MM.1S (cell line): ENCODE results near the gene SLC25A19.

ENCODE experiments used
- DNase-seq: peaks from one replicate; pipeline ENCODE4 v3.0.0-alpha.2; 2015
- H2AFZ ChIP-seq: fragments of 300-600 bp; sonication (generic); 2 replicates; pipeline ENCODE4 v1.6.0; 2016; ENCODE audit warnings: antibody characterized with exemption, low read length
- H3F3A ChIP-seq: fragments of 300-600 bp; sonication (generic); 2 replicates; pipeline ENCODE4 v1.6.1; 2016; ENCODE audit warnings: mild to moderate bottlenecking, antibody characterized with exemption, low read length, moderate library complexity, mixed read lengths; ENCODE audit not compliant: insufficient read depth
- H3K27ac ChIP-seq: fragments of 300-600 bp; sonication (generic); 2 replicates; pipeline ENCODE4 v1.5.1; 2016; ENCODE audit warnings: mild to moderate bottlenecking, low read length
- H3K27me3 ChIP-seq: fragments of 300-600 bp; sonication (generic); replicated peaks from 2 replicates; pipeline ENCODE4 v1.6.0; 2016; ENCODE audit warnings: low read length; ENCODE audit not compliant: insufficient read depth
- H3K36me3 ChIP-seq: fragments of 300-600 bp; sonication (generic); replicated peaks from 2 replicates; pipeline ENCODE4 v1.6.1; 2016; ENCODE audit warnings: mild to moderate bottlenecking, low read length, mixed read lengths; ENCODE audit not compliant: insufficient read depth
- H3K4me1 ChIP-seq: fragments of 300-600 bp; sonication (generic); 2 replicates; pipeline ENCODE4 v1.6.1; 2016; ENCODE audit warnings: low read length, mixed read lengths
- H3K4me2 ChIP-seq: fragments of 300-600 bp; sonication (generic); 2 replicates; pipeline ENCODE4 v1.6.0; 2016; ENCODE audit warnings: low read depth, low read length
- H3K4me3 ChIP-seq: fragments of 300-600 bp; sonication (generic); 2 replicates; pipeline ENCODE4 v1.5.1; 2016; ENCODE audit warnings: low read length, mixed read lengths
- H3K79me2 ChIP-seq: fragments of 300-600 bp; sonication (generic); 2 replicates; pipeline ENCODE4 v1.6.1; 2016; ENCODE audit warnings: mixed run types, low read length, mixed read lengths
- H3K9ac ChIP-seq: fragments of 300-600 bp; sonication (generic); 2 replicates; pipeline ENCODE4 v1.6.1; 2016; ENCODE audit warnings: low read length, mixed read lengths
- H3K9me2 ChIP-seq: fragments of 300-600 bp; sonication (generic); replicated peaks from 2 replicates; pipeline ENCODE4 v1.6.1; 2016; ENCODE audit warnings: mild to moderate bottlenecking, low read length, mixed read lengths; ENCODE audit not compliant: insufficient read depth
- H3K9me3 ChIP-seq: fragments of 300-600 bp; sonication (generic); replicated peaks from 2 replicates; pipeline ENCODE4 v1.6.1; 2016; ENCODE audit warnings: mild to moderate bottlenecking, low read length, mixed read lengths; ENCODE audit not compliant: insufficient read depth
- H4K20me1 ChIP-seq: fragments of 300-600 bp; sonication (generic); 2 replicates; pipeline ENCODE4 v1.6.1; 2016; ENCODE audit warnings: mild to moderate bottlenecking, low read length, moderate library complexity, mixed read lengths; ENCODE audit not compliant: insufficient read depth
- EZH2 ChIP-seq: fragments of 300-600 bp; sonication (generic); optimal IDR thresholded peaks from 2 replicates; pipeline ENCODE3; 2017; ENCODE audit warnings: low read depth, mild to moderate bottlenecking, antibody characterized with exemption, low read length, mixed read lengths
- EZH2phosphoT487 ChIP-seq: fragments of 300-600 bp; sonication (generic); IDR thresholded peaks from 2 replicates; pipeline ENCODE4 v1.6.1; 2018; ENCODE audit warnings: antibody characterized with exemption, low read length
- TF ChIP-seq, protein P1 (sequence below): fragments of 300-600 bp; sonication (generic); IDR thresholded peaks from 2 replicates; pipeline ENCODE4 v1.5.1; 2016; ENCODE audit warnings: antibody characterized with exemption, low read length, mixed read lengths

The SLC25A19 gene

DNA sequence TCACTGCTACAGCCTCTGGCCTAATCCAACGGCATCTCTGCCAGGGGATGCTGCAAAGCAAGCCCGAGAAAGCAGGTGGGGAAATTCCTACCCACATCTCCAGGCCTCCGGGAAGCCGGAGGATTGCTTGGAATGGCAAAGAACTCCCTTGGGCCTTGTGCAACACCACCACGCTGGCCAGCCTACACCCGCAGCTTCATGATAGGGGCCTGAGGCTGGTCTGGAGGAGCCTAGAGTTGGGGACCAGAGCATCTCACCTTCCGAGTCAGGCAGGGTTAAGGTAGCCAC, 48.1 kb downstream of the SLC25A19 start:
- no peak overlapping the region for H3K27ac ChIP-seq
- no peaks in the 10 kb centered on the region for H3K27me3 ChIP-seq
- H2AFZ ChIP-seq = no peak overlapping the region
- H3F3A ChIP-seq = 0 out of 2 replicates have a peak, but pooled peaks cover 5% of the 10 kb centered on the region
- no peaks in the 10 kb centered on the region for H3K9me3 ChIP-seq
- no peaks in the 10 kb centered on the region for H3K4me1 ChIP-seq
- TF ChIP-seq EZH2 = no peak
- no peak for TF ChIP-seq EZH2phosphoT487
- TF ChIP-seq, protein P1, sequence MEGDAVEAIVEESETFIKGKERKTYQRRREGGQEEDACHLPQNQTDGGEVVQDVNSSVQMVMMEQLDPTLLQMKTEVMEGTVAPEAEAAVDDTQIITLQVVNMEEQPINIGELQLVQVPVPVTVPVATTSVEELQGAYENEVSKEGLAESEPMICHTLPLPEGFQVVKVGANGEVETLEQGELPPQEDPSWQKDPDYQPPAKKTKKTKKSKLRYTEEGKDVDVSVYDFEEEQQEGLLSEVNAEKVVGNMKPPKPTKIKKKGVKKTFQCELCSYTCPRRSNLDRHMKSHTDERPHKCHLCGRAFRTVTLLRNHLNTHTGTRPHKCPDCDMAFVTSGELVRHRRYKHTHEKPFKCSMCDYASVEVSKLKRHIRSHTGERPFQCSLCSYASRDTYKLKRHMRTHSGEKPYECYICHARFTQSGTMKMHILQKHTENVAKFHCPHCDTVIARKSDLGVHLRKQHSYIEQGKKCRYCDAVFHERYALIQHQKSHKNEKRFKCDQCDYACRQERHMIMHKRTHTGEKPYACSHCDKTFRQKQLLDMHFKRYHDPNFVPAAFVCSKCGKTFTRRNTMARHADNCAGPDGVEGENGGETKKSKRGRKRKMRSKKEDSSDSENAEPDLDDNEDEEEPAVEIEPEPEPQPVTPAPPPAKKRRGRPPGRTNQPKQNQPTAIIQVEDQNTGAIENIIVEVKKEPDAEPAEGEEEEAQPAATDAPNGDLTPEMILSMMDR = no peak
- no peak overlapping the region for H3K4me3 ChIP-seq
- H3K36me3 ChIP-seq = peaks cover 9% of the 10 kb centered on the region; the same call in 1 of the 2 replicates
- H3K4me2 ChIP-seq = no peak overlapping the region
- H4K20me1 ChIP-seq = no peaks in the 10 kb centered on the region
- no peak overlapping the region for H3K9ac ChIP-seq
- DNase-seq = no peak
- H3K9me2 ChIP-seq = no peaks in the 10 kb centered on the region
- H3K79me2 ChIP-seq = peaks cover 4% of the 10 kb centered on the region; the same call in 1 of the 2 replicates

DNA sequence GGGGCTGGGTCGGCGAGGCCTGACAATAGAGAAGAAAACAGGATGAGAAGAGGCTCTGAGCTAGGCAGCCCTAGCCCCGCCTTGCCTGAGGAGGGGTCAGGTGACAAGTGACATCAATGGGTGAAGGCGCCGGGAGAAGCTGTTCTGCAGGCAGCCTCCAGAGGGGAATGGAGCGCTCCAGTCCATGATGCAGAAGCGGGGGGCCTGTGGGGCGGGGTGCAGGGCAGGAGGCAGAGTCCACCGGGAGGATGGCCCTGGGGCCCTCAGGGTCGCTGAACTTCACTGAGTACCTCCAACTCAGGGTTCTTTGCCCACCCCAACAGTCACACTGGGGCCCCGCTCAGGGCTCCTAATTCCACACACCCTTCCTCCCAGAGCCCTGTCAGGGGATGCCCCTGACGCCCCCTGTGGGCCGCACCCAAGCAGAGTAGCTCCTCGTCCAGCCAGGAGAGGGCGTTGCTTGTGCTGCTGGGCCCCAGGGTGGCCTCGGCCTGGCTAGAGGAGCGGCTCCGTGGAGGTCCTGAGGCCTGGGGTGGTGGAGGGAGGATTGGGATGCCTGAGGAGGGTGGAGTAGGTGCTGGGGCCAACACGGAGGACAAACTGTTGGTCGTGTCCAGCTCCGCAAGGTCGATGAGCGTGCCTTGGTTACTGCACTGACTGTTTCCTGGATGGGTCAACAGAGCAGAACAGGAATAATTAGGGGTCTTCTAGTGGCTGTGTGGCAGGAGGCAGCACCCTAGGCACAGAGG, 48.7 kb downstream of the SLC25A19 start:
- Histone ChIP-seq H3K4me2 (no peak overlapping the region), H3K27me3 (no peaks in the 10 kb centered on the region), H3F3A (0 out of 2 replicates have a peak, but pooled peaks cover 5% of the 10 kb centered on the region), H3K4me3 (no peak overlapping the region), H3K27ac (no peak overlapping the region), H3K9ac (no peak overlapping the region), H3K9me2 (no peaks in the 10 kb centered on the region), H3K79me2 (no peaks in the 10 kb centered on the region), H3K36me3 (peaks cover 6% of the 10 kb centered on the region; the same call in 1 of the 2 replicates), H4K20me1 (no peaks in the 10 kb centered on the region), H2AFZ (no peak overlapping the region), H3K4me1 (no peaks in the 10 kb centered on the region), H3K9me3 (no peaks in the 10 kb centered on the region)
- peak; percentile 18 for DNase-seq
- no peak for TF ChIP-seq EZH2
- TF ChIP-seq, protein P1 = peak; percentile 69

DNA sequence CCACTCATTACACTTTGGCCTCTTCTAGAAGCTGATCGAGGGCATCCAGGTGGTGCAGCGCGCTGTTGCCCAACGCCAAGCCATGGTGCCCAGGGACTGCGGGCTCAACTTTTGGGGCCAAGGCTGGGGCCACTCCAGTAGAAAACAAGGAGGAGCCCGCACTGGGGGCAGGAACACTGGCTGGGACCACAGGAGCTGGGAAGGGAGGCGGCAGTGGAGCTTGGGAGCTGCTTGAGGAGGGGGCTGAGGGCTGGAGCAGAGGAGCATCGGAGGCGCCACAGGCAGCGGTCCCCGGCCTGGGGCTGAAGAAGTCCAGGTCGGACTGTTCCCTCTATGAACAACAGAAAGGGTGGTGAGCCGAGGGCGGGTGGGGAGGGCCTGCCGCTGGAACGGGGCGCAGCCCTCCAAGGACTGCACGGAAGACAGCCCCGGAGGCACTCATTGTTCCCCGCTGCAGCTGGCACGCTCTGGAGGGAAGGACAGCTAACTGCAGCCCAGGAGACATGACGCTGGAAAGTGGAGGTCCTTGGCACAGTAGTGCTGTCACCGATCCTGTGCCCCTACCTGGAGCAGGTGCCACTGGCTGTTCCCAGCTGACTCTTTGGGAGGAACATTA, 49.3 kb downstream of the SLC25A19 start:
- H3K4me1 ChIP-seq = no peaks in the 10 kb centered on the region
- H3K9me2 ChIP-seq = no peaks in the 10 kb centered on the region
- no peaks in the 10 kb centered on the region for H4K20me1 ChIP-seq
- H3K27me3 ChIP-seq = no peaks in the 10 kb centered on the region
- H3K9me3 ChIP-seq = no peaks in the 10 kb centered on the region
- no peak for DNase-seq
- no peak overlapping the region for H3K4me3 ChIP-seq
- H2AFZ ChIP-seq = no peak overlapping the region
- TF ChIP-seq, protein P1 = no peak
- TF ChIP-seq EZH2phosphoT487 (no peak), EZH2 (no peak)
- no peak overlapping the region for H3K27ac ChIP-seq
- peaks cover 10% of the 10 kb centered on the region; the same call in 1 of the 2 replicates for H3F3A ChIP-seq
- H3K36me3 ChIP-seq = peaks cover 10% of the 10 kb centered on the region
- H3K79me2 ChIP-seq = no peaks in the 10 kb centered on the region
- no peak overlapping the region for H3K9ac ChIP-seq
- no peak overlapping the region for H3K4me2 ChIP-seq
